Activated CD4-positive, alpha-beta memory T cell treated with anti-CD3 and anti-CD28 coated beads for 36 hours (primary cell): ENCODE measurements around the gene ZC3H11A. TPM values are rescaled to one million over a fixed set of nuclear protein-coding genes. Genes with fewer than 3 reads are reported as not detected.

ENCODE experiments used
- CTCF ChIA-PET: fragments of 350-600 bp; sonication (Branson Sonifier 250); formaldehyde crosslinking; loops from one replicate; lab custom pipeline; 2021; ENCODE audit warnings: antibody characterized with exemption, inconsistent platforms; lab: Charles Lee
- POLR2A ChIA-PET: fragments of 350-600 bp; sonication (Branson Sonifier 250); formaldehyde crosslinking; loops from one replicate; lab custom pipeline; 2021; ENCODE audit warnings: antibody characterized with exemption; lab: Charles Lee
- DNase-seq: peaks from one replicate; pipeline ENCODE4 v3.0.0-alpha.2; 2020
- H3K27ac Mint-ChIP-seq: one replicate; pipeline ENCODE4 v1.8.0; 2021; ENCODE audit warnings: mixed read lengths
- H3K27me3 Mint-ChIP-seq: one replicate; pipeline ENCODE4 v1.8.0; 2021; ENCODE audit warnings: mixed read lengths
- H3K36me3 Mint-ChIP-seq: one replicate; pipeline ENCODE4 v1.8.0; 2021; ENCODE audit warnings: mixed read lengths
- H3K4me1 Mint-ChIP-seq: one replicate; pipeline ENCODE4 v1.8.0; 2021; ENCODE audit warnings: low read depth, mixed read lengths
- H3K4me3 Mint-ChIP-seq: one replicate; pipeline ENCODE4 v1.8.0; 2021; ENCODE audit warnings: mild to moderate bottlenecking, mixed read lengths
- H3K9me3 Mint-ChIP-seq: one replicate; pipeline ENCODE4 v1.8.0; 2021; ENCODE audit warnings: mixed read lengths
- intact Hi-C: fragments of 100-400 bp; cut with micrococcal nuclease; formaldehyde crosslinking; loops from one replicate; pipeline ENCODE4 v1.15.1; 2023
- total RNA-seq, 2 experiments: library from RNA; stranded (reverse); gene quantifications; one replicate each; pipeline ENCODE4 v1.2.3, GENCODE V29; 2021

ZC3H11A gene
- total RNA-seq, 2 experiments from 2014 or later, result 90.2 to 91.8 TPM

GRCh38 chr1:203843435-203843834 is 48.0 kb downstream of the ZC3H11A start:
- peaks cover 52% of the 10 kb centered on the region for H3K36me3 Mint-ChIP-seq
- ChIA-PET CTCF (no interaction called here), POLR2A (no interaction called here)
- H3K9me3 Mint-ChIP-seq, result no peaks in the 10 kb centered on the region
- intact Hi-C loops, result no loop called here
- no peaks in the 10 kb centered on the region for H3K27me3 Mint-ChIP-seq
- no peak for DNase-seq
- no peak overlapping the region for H3K27ac Mint-ChIP-seq
- H3K4me3 Mint-ChIP-seq, result no peak overlapping the region
- no peaks in the 10 kb centered on the region for H3K4me1 Mint-ChIP-seq

Other genes starting within 250 kb of the ZC3H11A start
- 10 to 100 TPM; 48.1 to 52.7 TPM for gene ATP2B4, start 168.8 kb upstream of the ZC3H11A start, total RNA-seq
- 10 to 100 TPM; 14.0 to 14.3 TPM for gene LAX1, start 30.4 kb upstream of the ZC3H11A start, total RNA-seq
- 10 to 100 TPM; 18.6 to 20.4 TPM for gene ZBED6, start within 50 bp of the ZC3H11A start, total RNA-seq
- gene SNRPE, start 66.0 kb downstream of the ZC3H11A start, total RNA-seq, result 100 to 1,000 TPM; 327 to 339 TPM